OCI-LY3 (cell line): ENCODE measurements around the gene RRAD.

ENCODE experiments used
- EZH2phosphoT487 ChIP-seq: fragments of 200-600 bp; shearing (Covaris generic); IDR thresholded peaks from 2 replicates; pipeline ENCODE4 v1.6.1; 2018; ENCODE audit warnings: antibody characterized with exemption, mixed run types, low read depth
- TF ChIP-seq, protein P1 (sequence below): fragments of 200-600, 300-600 bp; sonication (generic); IDR thresholded peaks from 2 replicates; pipeline ENCODE4 v1.5.1; 2014; ENCODE audit warnings: antibody characterized with exemption, low read length, low read depth

DNA sequence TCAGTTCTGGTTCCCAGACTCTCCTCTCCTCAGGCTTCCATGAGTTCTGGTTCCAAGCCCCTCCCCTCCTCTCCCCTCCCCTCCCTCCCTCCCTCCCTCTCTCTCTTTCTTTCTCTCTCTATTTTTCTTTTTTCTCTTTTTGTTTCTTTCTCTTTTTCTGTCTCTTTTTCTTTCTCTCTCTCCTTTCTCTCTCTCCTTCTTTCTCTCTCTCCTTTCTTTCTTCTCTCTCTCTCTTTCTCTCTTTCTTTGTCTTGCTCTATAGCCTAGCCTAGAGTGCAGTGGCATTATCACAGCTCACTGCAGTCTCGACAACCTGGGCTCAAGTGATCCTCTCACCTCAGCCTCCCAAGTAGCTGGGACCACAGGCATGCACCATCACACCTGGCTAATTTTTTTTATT, 34.9 kb upstream of the RRAD start:
- TF ChIP-seq EZH2phosphoT487 = no peak
- TF ChIP-seq, protein P1, sequence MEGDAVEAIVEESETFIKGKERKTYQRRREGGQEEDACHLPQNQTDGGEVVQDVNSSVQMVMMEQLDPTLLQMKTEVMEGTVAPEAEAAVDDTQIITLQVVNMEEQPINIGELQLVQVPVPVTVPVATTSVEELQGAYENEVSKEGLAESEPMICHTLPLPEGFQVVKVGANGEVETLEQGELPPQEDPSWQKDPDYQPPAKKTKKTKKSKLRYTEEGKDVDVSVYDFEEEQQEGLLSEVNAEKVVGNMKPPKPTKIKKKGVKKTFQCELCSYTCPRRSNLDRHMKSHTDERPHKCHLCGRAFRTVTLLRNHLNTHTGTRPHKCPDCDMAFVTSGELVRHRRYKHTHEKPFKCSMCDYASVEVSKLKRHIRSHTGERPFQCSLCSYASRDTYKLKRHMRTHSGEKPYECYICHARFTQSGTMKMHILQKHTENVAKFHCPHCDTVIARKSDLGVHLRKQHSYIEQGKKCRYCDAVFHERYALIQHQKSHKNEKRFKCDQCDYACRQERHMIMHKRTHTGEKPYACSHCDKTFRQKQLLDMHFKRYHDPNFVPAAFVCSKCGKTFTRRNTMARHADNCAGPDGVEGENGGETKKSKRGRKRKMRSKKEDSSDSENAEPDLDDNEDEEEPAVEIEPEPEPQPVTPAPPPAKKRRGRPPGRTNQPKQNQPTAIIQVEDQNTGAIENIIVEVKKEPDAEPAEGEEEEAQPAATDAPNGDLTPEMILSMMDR = no peak
